ACHN (cell line): ENCODE measurements around the gene CELSR3.

ENCODE experiments used
- DNase-seq: peaks from one replicate; pipeline ENCODE4 v3.0.0-alpha.2; 2015
- in situ Hi-C: cut with HindIII; loops from 2 replicates; pipeline ENCODE4 v1.10.0; 2017; ENCODE audit warnings: low sequenced_read_pairs, low pct_ligation_motif_present, low pct_unique_long_range_greater_than_20kb

CELSR3 gene

DNA sequence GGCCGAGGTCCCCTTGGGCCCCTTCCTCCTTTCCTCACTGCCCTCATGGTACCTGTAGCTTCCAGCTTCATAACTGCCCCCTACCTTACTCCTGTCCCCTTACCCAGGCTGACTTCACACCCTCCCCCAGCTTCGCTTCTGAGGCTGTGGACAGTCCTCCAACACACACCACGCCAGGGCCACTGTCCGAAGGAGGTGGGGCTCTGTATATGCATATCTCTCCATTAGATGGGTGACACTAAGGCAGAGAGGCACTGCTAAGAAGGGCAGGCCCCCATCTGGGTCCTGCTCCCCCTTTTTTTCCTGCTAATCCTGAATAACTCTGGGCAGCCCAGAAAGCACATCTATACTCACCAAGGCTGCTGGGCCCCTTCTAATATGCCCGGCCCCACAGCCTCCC is 66.5 kb downstream of the CELSR3 start:
- DNase-seq = no peak
- in situ Hi-C loops = no loop called here

DNA sequence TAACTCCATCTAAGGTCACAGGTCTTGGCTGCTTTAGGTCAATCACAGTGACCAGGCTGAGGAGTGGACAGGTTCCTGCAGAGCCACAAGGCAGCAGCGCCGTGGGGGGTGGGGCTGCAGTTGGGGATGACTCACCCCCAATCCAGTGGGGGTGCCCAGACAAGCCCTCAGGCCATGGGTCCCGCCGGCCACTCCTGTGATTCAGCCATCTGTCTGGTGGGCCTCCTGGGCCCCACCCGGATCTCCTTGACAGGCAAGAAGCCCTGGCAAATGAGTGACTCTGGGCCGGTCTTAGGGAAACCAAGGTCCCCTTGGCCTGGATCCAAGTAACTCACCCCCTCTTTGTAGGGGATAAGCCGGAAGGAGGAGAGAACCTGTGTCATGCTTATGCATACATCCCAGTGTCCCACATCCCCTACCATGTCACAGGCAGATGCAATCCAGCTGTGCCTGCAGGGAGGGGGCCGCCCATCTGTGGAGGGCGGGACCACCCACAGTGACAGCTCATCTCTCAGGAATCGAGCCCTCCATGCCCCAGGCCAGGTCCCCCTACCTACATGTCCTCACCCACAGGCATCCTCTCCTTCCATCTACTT is 67.1 kb downstream of the CELSR3 start:
- in situ Hi-C loops = no loop called here
- DNase-seq = peak; percentile 70

DNA sequence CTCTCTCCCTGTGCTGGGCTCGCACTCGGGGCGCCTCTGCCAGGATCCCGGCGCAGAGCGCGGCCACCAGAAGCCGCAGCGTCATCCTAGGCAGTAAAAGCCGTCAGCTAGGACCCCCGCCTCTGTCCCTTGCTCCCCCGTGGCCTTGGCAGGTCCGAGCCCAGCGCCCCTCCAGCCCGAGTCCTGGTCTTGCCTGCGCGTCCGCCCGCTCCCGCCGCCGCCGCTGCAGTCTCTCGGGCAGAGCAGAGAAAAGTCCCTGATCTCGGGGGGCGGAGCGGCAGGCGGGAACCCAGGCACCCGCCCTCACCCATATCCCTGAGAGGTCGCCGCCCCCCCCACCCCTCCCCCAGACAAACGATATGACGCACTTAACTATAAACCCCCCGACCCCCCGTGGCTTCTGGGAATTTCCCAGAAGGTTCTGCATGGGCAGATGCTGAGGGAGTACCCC is 67.6 kb downstream of the CELSR3 start, which contains the start of gene COL7A1:
COL7A1 (minus strand) TSS at position 255 of the 451 bp plus-strand sequence; CDS start at position 85, 170 bp downstream.
- no peak for DNase-seq
- in situ Hi-C loops = no loop called here

DNA sequence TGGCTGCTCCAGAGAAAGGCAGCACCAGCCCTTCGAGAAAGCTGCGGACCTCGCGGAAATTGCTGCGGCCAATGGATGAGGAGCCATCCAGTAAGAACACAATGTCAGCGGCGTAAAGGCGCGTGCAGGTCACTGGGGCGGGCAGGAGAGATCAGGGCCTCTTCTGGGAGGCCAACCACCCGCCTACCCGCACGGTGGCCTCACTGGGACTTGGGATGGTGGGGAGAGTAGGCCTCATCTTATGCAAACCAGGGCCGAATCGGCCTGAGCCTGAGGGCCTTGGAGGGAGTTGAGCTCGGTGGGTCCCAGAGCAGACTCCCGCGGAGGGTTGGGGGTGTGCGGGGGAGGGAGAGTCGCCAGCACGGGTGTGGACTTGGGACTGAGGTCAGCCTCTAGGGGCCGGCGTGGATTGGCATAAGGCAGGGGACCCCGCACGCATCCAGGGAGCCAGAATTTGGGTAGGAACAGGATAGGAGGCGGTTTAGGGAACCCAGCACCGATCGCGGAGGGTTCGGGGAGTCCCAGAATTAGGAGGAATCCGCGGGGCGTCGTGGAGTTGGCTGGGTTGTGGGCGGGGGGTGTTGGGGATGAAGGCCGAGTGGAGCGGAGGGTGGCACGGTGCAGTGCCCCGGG is 68.2 kb downstream of the CELSR3 start:
- no peak for DNase-seq
- in situ Hi-C loops = no loop called here

DNA sequence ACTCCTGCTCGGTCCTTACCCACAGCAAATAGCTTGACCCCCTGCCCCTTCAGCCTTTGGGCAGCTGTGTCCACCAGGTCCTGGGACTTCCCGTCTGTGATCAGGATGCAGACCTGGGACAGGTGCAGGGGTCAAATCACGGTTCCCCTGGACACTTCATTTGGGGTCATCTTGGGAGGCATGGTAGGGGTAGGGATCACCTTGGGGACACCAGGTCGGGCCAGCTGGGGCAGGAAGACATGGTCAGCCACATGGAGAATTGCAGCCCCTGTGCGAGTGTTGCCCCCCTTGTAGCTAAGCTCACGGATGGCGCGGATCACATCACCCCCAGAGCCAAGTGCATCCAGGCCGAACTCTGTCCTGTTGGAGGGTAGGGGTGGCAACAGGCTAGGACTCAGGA is 69.3 kb downstream of the CELSR3 start:
- no peak for DNase-seq
- in situ Hi-C loops = no loop called here

DNA sequence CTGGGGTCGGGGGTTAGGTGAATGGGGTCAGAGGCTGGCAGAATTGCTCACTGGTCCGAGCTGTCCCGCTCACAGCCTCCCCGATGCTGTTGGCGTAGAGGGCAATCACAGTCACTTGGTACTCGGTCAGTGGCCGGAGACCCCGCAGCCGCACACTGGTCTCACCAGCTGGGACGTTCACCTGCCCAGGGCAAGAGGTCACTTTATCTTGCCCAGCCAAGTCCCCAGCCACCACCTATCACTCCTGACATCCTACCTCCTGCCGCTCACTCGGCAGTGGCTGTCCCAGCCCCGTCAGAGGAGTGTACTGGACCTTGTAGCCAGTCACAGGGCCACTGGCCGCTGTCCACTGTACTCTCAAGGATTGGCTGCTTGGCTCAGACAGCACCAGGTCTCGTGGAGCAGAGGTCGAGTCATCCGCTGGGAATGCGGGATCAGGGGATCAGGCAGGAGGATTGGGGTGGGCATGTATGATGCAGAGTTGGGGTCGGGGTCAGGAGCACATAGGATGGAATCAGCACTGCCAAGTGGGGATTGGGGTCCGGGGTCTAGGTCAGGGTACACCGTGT is 70.1 kb downstream of the CELSR3 start:
- no peak for DNase-seq
- in situ Hi-C loops = no loop called here

DNA sequence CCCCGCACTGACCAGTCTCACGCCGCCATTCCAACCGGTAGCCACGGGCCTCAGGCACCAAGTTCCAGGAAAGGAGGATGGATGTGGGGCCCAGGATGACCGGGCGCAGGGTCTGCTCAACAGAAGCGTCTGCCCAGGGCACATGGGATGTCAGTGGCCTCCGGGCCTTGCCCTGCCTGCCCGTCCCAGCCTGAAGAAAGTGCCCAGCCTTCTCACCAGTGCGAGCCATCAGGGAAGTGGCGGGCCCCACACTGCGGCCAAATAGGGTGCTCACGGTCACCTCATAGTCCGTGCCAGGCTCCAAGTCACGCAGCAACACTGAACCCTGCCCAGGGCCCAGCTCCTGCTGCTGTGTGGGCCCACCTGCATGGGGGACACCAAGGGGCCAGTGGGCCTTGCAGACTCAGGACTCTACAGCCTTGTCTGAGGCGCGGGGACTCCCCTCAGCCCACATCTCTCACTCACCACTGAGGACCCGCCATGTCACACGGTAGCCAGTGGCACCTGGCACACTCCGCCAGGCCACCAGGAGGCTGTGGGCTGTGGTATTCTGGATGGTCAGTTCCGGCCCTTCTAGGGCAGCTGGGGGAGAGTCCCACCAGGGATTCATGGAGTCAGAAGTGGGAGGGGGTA is 70.7 kb downstream of the CELSR3 start:
- no peak for DNase-seq
- in situ Hi-C loops = no loop called here

DNA sequence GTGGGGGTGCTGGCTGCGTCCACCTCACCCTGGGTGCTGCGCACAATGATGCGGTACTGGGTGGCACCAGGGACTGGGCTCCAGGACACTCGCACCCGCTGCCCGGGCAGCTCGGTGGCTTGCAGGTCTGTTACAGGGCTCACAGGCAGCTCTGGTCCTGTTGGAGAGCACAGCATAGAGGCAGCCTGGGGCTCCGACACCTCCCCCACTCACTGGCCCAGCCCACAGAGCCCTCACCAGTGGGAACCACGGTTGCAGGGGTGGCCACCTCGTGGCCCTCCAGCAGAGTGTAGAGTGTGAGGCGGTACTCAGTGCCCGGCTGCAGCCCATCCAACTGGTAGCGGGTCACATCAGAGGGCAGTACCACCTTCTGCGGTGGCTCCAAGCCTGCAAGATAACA is 71.2 kb downstream of the CELSR3 start:
- in situ Hi-C loops = no loop called here
- no peak for DNase-seq

DNA sequence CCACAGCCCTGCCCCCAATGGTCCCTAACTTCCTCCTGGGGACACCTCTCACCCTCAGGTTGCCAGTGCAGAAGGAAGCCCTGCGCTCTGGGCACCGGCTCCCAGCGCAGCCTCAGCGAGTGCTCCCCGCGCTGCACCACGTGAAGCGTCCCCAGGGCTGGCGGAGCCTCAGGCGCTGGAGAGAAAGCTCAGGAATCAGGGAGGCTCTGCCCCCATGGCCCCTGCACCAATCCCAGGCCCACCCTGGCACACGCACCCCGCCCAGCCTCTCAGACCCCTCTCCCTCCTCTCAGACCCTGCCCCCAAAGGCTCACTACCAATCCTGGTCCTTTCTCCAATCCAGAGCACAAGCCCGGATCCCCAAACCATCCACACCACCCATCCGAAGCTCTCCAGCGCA is 74.5 kb downstream of the CELSR3 start:
- no peak for DNase-seq
- in situ Hi-C loops = no loop called here

DNA sequence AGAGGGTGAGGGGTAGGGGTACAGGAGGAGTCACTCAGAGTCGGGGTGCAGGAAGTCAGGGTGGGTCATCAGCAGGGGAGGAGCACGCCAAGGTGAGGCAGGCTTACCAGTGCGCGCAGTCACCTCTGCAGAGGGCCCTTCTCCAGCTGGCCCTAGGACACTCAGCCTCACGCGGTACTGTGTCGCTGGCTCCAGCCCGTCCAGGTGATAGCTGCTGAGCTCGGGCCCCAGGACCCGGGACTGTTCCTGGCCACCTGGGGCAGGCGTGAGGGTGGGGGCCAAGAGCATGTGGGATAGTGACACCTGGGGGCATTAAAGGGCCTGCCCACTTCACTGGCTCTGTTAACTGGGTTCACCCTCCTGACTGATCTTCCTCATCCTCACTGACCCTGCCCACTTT is 75.0 kb downstream of the CELSR3 start:
- in situ Hi-C loops = no loop called here
- no peak for DNase-seq
